Globus pallidus (tissue), 1 donor: Measurements from ENCODE around the gene GATA5.
"Not testable (repeated sequence)": the region's sequence is repeated elsewhere in the genome, so short reads cannot be mapped to it uniquely, and the experiment has no call there.

Source experiments
- DNase-seq: peaks from one replicate; pipeline ENCODE4 v3.0.0-alpha.2; 2015; ENCODE audit warnings: low spot score

The GATA5 gene

DNA sequence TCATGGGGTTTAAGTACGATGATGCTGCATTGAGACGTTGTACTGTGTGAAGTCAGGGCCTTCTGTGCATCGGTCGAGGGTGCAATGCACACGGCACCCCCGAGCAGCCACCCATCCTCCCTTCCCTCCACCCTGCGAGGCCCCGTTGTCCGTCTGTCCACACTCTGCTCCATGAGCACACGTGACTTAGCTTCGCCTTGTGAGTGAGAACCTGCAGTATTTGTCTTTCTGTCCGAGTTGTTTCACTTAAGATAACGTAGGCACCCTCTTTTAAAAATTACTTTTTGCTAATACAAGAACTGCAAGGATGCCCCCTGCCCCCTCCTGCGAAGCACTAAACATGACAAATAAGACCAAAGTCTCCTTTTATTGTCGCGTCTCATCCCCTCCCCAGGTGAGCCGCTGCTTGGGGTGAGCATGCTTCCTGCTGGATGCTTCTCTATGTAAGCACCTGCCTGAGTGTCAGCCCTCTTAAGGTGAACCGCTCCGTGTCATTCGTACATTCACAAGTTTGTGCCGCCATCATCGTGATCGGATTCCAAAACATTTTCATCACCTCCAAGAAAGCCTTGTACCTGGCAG, 44.8 kb downstream of the GATA5 start:
- DNase-seq, result no peak

GRCh38 chr20:62430311-62430853, 45.4 kb downstream of the GATA5 start:
- no peak for DNase-seq

GRCh38 chr20:62429455-62430310, 46.1 kb downstream of the GATA5 start:
- DNase-seq, result no peak

DNA sequence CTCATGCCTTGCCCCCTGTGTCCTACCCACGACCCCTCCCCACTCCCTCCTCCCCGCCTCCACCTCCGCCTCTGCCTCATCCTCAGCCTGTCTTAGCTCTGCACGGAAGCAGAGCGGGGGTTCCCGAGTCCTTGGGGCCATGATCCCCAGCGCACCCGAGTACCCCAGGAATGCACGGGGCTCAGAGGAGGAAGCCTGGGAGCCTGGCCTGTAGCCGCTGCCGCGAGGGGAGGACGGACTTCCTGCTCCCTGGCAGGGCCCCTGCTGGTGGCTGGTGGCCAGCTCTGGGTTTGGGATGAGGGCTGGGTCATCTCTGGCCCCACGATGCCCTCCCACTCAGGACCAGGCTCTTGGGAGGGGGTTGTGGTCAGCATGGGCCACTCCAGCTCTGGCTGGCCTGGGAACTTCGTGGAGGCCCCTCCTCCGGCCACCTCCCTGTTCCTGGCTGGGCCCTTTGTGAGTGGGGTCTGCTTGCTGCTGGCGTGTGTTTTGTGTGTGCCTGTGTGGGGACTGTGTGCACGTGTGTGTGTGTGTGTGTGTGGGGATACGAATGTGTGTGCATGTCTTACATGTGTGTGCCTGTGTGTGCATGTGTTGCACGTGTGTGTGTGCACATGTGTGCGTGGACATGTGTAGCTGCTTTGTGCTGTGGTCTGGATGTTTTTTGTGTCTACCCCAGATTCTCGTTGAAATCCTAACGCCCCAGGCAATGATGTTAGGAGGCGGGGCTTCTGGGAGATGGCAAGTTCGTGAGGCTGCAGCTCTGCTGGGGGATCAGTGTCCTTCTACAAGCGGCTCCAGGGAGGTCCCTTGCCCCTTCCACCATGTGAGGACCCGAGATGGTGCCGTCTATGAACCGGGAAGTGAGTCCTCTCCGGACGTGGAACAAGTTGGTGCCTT, 47.1 kb downstream of the GATA5 start:
- DNase-seq, result no peak

- DNase-seq, result no peak
Measured at GRCh38 chr20:62428002-62428372, 47.8 kb downstream of the GATA5 start.

- no peak for DNase-seq
Measured at GRCh38 chr20:62427172-62428001, 48.4 kb downstream of the GATA5 start, which contains the start of gene RBBP8NL. RBBP8NL (minus strand) TSS chr20:62427539; CDS start chr20:62419647, 7,892 bp downstream.

GRCh38 chr20:62426699-62427131, 49.1 kb downstream of the GATA5 start:
- DNase-seq, result no peak

- DNase-seq, result not testable (repeated sequence)
Measured at GRCh38 chr20:62426059-62426348, 49.8 kb downstream of the GATA5 start.

GRCh38 chr20:62425281-62426058, 50.3 kb downstream of the GATA5 start:
- no peak for DNase-seq

DNA sequence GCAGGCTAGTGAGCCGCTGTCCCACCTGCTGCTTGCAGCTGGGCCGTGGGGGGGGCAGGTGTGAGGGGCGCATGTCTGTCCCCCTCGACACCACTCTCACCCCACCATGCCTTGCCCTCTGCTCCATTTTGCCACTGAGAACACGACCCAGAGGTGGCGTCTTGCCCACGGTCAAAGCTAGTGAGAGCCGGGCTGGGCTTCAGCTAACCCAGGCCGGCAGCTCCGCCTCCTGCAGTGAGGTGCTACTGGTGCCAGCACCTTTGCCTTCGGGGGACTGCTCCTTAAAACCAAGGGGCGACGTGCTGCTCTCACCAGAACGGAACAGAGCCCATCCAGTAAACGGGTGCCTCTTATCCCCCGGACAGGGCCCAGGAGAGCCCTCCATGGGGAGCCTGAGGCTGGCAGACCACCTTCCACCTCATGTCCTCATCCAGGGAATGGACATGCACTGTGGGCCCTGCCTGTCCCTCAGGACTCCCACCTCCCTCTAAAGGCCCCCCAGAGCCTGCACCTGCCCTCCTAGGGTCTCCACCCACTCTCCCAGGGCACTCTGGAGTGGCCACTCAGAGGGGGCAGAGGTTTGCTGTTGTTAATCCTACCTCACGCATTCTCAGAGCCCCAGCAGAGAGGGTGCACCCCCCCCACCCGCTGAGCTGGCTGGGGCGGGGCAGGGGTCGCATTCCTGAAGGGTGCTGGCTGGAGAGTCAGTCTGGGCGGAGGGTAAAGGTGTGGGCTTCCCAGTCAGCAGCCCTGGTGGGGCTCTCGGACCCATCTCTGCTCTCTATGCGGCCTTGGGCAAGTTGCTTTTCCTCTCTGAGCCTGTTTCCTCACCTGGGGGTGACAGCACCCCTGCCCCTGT, 51.3 kb downstream of the GATA5 start:
- no peak for DNase-seq

DNA sequence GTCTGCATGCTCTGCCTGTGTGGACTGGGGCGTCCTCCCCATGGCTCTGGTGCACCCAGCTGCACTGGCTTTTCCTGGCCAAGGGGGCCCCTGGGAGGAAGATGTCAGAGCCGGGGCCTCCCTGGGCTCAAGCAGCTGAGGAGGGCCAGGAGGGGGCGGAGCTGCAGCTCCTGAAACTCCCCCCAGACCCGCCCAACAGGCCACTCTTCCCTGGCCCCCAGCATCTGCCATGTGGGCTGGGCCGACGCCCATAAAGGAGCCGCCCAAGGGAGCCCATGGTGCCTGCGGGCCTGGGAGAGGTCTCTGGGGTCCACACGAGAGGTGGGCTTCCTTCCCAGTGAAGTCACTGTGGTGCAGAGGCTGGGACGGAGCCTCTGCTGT, 52.5 kb downstream of the GATA5 start:
- DNase-seq, result no peak

- no peak for DNase-seq
Measured at GRCh38 chr20:62422636-62423325, 53.0 kb downstream of the GATA5 start.

DNA sequence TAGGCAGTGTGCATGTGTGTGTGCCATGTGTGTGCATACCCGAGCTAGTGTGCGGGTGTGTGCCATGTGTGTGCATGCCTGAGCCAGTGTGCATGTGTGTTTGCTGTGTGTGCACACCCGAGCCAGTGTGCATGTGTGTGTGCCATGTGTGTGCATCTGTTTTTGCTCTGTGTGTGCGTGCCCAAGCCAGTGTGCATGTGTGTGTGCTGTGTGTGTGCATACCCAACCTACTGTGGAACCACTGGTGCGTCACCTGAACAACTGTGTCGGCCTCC, 54.1 kb downstream of the GATA5 start:
- DNase-seq, result no peak

- DNase-seq, result no peak
Measured at GRCh38 chr20:62420846-62421715, 54.7 kb downstream of the GATA5 start.

DNA sequence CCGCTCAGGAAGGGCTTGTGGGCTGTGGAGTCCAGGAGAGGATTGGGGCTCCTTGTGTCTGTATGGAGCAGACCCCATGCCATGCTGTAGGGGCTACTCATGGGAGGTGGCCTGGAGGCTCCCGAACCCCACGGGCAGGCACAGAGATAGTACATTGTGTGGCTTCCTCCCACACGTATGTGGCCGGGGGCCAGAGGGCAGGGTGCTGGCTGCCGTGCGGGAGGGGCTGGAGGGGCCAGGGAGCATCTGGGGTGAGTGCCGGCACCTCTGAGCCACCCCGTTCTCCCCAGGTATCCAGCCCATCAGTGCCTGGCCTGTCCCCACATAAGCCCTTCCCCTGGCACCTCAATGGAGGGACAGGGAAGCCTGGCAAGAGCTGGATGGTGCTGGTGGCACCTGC, 56.0 kb downstream of the GATA5 start:
- DNase-seq, result no peak

DNA sequence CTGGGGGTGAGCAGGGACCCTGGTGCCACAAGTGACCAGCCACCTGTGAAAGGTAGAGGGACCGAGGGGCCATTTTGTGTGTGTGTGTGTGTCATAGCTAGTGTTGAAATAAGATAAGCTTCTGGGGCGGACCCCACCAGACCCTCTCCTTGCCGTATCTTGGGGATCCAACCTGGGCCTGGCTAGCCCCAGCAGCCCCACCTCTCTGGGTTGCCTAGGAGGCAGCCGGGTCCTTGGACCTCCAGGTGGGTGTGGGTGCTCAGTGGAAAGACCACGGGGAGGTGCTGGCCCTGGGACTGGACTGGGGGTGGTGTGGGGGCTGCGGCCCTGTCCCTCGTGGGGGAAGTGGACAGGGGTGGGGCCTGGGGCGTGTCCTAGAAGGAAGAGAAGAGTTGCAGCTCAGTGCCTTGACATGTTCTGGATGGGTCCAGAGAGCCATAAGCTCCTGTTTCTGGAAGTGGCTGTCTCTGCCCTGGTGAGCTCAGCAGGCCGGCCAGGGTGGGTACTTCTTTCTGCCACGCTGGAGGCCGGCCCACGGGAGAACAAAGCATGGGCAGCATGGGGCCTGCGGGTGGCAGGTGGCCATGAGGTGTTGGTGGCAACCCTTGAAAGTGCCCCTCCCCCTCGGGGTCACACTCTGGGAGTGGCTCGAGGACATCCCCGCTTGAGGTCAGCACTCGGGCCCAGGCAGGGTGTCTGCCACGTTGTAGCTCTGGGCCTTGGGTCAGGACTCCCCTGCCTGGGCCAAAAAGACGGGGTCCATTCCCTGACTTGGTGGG, 56.9 kb downstream of the GATA5 start:
- DNase-seq, result no peak

DNA sequence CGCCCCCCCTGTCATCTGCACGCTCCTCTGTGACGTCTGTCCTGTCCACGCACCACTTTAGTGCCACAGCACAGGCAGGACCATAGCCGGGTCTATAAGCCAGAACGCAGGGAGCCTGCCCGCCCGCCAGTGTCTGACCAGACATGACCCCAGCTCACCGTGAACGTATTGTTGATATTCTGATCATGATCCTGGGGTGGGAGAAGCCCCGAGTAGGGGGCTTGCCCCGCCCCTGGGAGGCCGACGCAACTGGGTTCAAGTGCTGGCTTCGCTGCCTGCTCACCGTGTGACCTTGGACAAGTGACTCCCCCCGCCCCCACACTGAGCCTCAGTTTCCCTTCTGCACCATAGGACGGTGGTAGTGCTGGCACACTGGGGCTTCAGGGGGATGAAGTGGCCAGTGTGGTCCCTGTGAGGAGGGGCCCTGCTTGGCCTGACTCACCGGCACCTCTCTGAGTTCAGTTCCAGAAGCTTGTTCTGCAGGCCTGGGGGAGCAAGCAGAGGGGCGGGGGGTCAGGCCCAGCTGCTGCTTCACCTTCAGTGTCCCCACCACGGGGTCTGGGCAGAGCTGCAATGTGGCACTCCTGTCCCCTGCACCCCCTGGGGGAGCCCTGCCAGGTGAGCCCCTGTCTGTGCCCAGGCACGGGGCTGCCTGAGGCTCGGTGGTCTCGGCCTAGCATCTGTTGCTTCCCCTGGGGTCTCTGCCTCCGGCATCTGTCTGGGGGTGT, 57.6 kb downstream of the GATA5 start:
- no peak for DNase-seq
